Neural cell (in vitro differentiated cells): ENCODE data around the gene CABCOCO1. TPM values are rescaled to one million over a fixed set of nuclear protein-coding genes. Genes with fewer than 3 reads are reported as not detected.

Source experiments
- H2AFZ ChIP-seq: fragments of 200-600, 300-800 bp; sonication (generic), shearing (Covaris generic); 2 replicates; pipeline ENCODE4 v1.6.0; 2014; ENCODE audit warnings: low read depth, mild to moderate bottlenecking, antibody characterized with exemption, low read length, moderate library complexity
- H3F3A ChIP-seq: fragments of 200-600 bp; shearing (Covaris generic); 2 replicates; pipeline ENCODE4 v1.6.1; 2016; ENCODE audit warnings: mild to moderate bottlenecking, moderate library complexity, mixed read lengths, antibody characterized with exemption, low read length; ENCODE audit not compliant: insufficient read depth, poor library complexity, severe bottlenecking
- H3K27ac ChIP-seq: fragments of 200-600, 300-800 bp; sonication (generic), shearing (Covaris generic); 2 replicates; pipeline ENCODE4 v1.5.1; 2014; ENCODE audit warnings: mild to moderate bottlenecking, low read length, moderate library complexity
- H3K27me3 ChIP-seq: fragments of 300-800, 200-600 bp; sonication (generic), shearing (Covaris generic); 2 replicates; pipeline ENCODE4 v1.6.0; 2014; ENCODE audit warnings: mild to moderate bottlenecking, low read depth, low read length, moderate library complexity; ENCODE audit not compliant: insufficient read depth
- H3K36me3 ChIP-seq: fragments of 300-800, 200-600 bp; sonication (generic), shearing (Covaris generic); 2 replicates; pipeline ENCODE4 v1.5.1; 2014; ENCODE audit warnings: mild to moderate bottlenecking, antibody characterized with exemption, low read length, moderate library complexity; ENCODE audit not compliant: insufficient read depth
- H3K4me2 ChIP-seq: fragments of 300-800, 200-600 bp; sonication (generic), shearing (Covaris generic); 2 replicates; pipeline ENCODE4 v1.6.0; 2014; ENCODE audit warnings: mild to moderate bottlenecking, low read length
- H3K4me3 ChIP-seq: fragments of 300-800, 200-600 bp; sonication (generic), shearing (Covaris generic); 2 replicates; pipeline ENCODE4 v1.5.1; 2014; ENCODE audit warnings: mild to moderate bottlenecking, low read length, moderate library complexity
- H3K79me2 ChIP-seq: fragments of 200-600 bp; shearing (Covaris generic); replicated peaks from 2 replicates; pipeline ENCODE4 v1.6.0; 2014; ENCODE audit warnings: mild to moderate bottlenecking, low read length, moderate library complexity; ENCODE audit not compliant: insufficient read depth
- H3K9ac ChIP-seq: fragments of 300-800, 200-600 bp; sonication (generic), shearing (Covaris generic); 2 replicates; pipeline ENCODE4 v1.6.1; 2016; ENCODE audit warnings: mild to moderate bottlenecking, low read length, mixed read lengths
- H3K9me2 ChIP-seq: fragments of 200-600 bp; shearing (Covaris generic); 2 replicates; pipeline ENCODE4 v1.6.1; 2016; ENCODE audit warnings: mild to moderate bottlenecking, low read length, mixed read lengths; ENCODE audit not compliant: insufficient read depth
- H3K9me3 ChIP-seq: fragments of 200-600, 300-800 bp; sonication (generic), shearing (Covaris generic); 2 replicates; pipeline ENCODE4 v1.6.1; 2016; ENCODE audit warnings: mild to moderate bottlenecking, mixed run types, low read length, moderate library complexity, mixed read lengths
- H4K20me1 ChIP-seq: fragments of 200-600 bp; shearing (Covaris generic); 2 replicates; pipeline ENCODE4 v1.6.1; 2016; ENCODE audit warnings: mild to moderate bottlenecking, mixed run types; ENCODE audit not compliant: insufficient read depth
- CTCF ChIP-seq: fragments of 450-650 bp; IDR thresholded peaks from 2 replicates; pipeline ENCODE4 v1.5.1; 2014; ENCODE audit warnings: antibody characterized with exemption, mild to moderate bottlenecking, moderate library complexity; ENCODE audit not compliant: poor library complexity, severe bottlenecking
- EZH2 ChIP-seq: fragments of 200-600, 300-800 bp; shearing (Covaris generic), sonication (generic); IDR thresholded peaks from 2 replicates; pipeline ENCODE4 v1.6.1; 2014; ENCODE audit warnings: antibody characterized with exemption, low read length, borderline replicate concordance, mild to moderate bottlenecking; ENCODE audit not compliant: insufficient read depth, poor library complexity, severe bottlenecking
- MXI1 ChIP-seq: fragments of 450-650 bp; conservative IDR thresholded peaks from 2 replicates; pipeline ENCODE4 v1.6.1; 2014; ENCODE audit warnings: antibody characterized with exemption, mild to moderate bottlenecking; ENCODE audit not compliant: poor library complexity, severe bottlenecking
- REST ChIP-seq: IDR thresholded peaks from 2 replicates; pipeline ENCODE4 v1.6.1; 2012; ENCODE audit warnings: borderline replicate concordance
- TAF1 ChIP-seq: IDR thresholded peaks from 2 replicates; pipeline ENCODE4 v1.6.1; 2012; ENCODE audit warnings: low read depth
- polyA plus RNA-seq: library from polyadenylated mRNA; depleted of rRNA; stranded (reverse); fragments of >200 nt; gene quantifications from 2 replicates; pipeline ENCODE4 v1.2.3, GENCODE V29; 2014

CABCOCO1 gene
- polyA plus RNA-seq, 1 donor from 2014 or later: 0.31 TPM

- TF ChIP-seq MXI1: no peak
- no peak for TF ChIP-seq REST
- TF ChIP-seq CTCF: no peak
- Histone ChIP-seq H3K27me3 (no peaks in the 10 kb centered on the region), H3K79me2 (no peaks in the 10 kb centered on the region), H3K27ac (no peak overlapping the region), H3K9me2 (no peaks in the 10 kb centered on the region), H4K20me1 (no peaks in the 10 kb centered on the region), H3K4me3 (no peak overlapping the region), H3K9me3 (no peaks in the 10 kb centered on the region), H3K9ac (no peak overlapping the region), H3K4me2 (no peak overlapping the region), H3F3A (no peaks in the 10 kb centered on the region), H2AFZ (no peak overlapping the region), H3K36me3 (no peaks in the 10 kb centered on the region)
Observed at GRCh38 chr10:61792097-61792716, 129.5 kb downstream of the CABCOCO1 start.

GRCh38 chr10:61792921-61793320 is 130.2 kb downstream of the CABCOCO1 start:
- H3K9ac ChIP-seq: no peak overlapping the region
- no peak overlapping the region for H3K4me3 ChIP-seq
- H3K27ac ChIP-seq: no peak overlapping the region
- no peak overlapping the region for H2AFZ ChIP-seq
- no peak overlapping the region for H3K4me2 ChIP-seq
- no peaks in the 10 kb centered on the region for H4K20me1 ChIP-seq
- no peak for TF ChIP-seq TAF1
- TF ChIP-seq EZH2: no peak
- TF ChIP-seq CTCF: no peak
- no peak for TF ChIP-seq REST
- no peak for TF ChIP-seq MXI1
- no peaks in the 10 kb centered on the region for H3K9me2 ChIP-seq
- H3K36me3 ChIP-seq: no peaks in the 10 kb centered on the region
- H3K27me3 ChIP-seq: no peaks in the 10 kb centered on the region
- H3F3A ChIP-seq: no peaks in the 10 kb centered on the region
- H3K9me3 ChIP-seq: no peaks in the 10 kb centered on the region
- no peaks in the 10 kb centered on the region for H3K79me2 ChIP-seq
